Omental fat pad (tissue), 4 donors: ENCODE results near the gene GRID1. TPM values are rescaled to one million over a fixed set of nuclear protein-coding genes. Genes with fewer than 3 reads are reported as not detected.
"Not testable (repeated sequence)": the region's sequence is repeated elsewhere in the genome, so short reads cannot be mapped to it uniquely, and the experiment has no call there.

ENCODE experiments used
- ATAC-seq: fragments of 150-250 bp; one replicate; pipeline ENCODE4 v1.9.1; 2016; ENCODE audit warnings: mild to moderate bottlenecking, moderate library complexity; ENCODE audit not compliant: low FRiP score
- DNase-seq: peaks from one replicate; pipeline ENCODE4 v3.0.0-alpha.2; 2019; ENCODE audit warnings: low spot score
- CTCF ChIP-seq, 3 donors: fragments of 450-650 bp; IDR thresholded peaks; one replicate each; pipeline ENCODE4 v1.5.1; 2016 to 2017; ENCODE audit warnings: antibody characterized with exemption in 3 of 3, mild to moderate bottlenecking in 3 of 3, moderate library complexity in 2 of 3
- total RNA-seq, 4 donors: library from RNA; depleted of rRNA; stranded (reverse); fragments of >200 nt; gene quantifications; one replicate each; pipeline ENCODE4 v1.1.0, GENCODE V29; 2016

GRID1 gene
- total RNA-seq, 4 donors from 2014 or later, result 1.5 to 3.5 (median 2.4) TPM

GRCh38 chr10:86242761-86243160 lies 123.8 kb downstream of the GRID1 start:
- ATAC-seq (no peak), DNase-seq (no peak)
- TF ChIP-seq CTCF (IDR thresholded peaks at IDR 0.05), result no peak

GRCh38 chr10:86238089-86238488 lies 128.5 kb downstream of the GRID1 start:
- DNase-seq, ATAC-seq: not testable (repeated sequence)

- DNase-seq, result no peak
- TF ChIP-seq CTCF (IDR thresholded peaks at IDR 0.05), result no peak
- ATAC-seq, result no peak
Observed at GRCh38 chr10:86234541-86235270, 131.9 kb downstream of the GRID1 start.

GRCh38 chr10:86234107-86234506 lies 132.5 kb downstream of the GRID1 start:
- ATAC-seq, result no peak
- DNase-seq, result no peak
- no peak for TF ChIP-seq CTCF (IDR thresholded peaks at IDR 0.05)

GRCh38 chr10:86233131-86233530 lies 133.5 kb downstream of the GRID1 start:
- TF ChIP-seq CTCF (IDR thresholded peaks at IDR 0.05), result no peak
- DNase-seq (no peak), ATAC-seq (no peak)

GRCh38 chr10:86232644-86233043 lies 134.0 kb downstream of the GRID1 start:
- TF ChIP-seq CTCF (IDR thresholded peaks at IDR 0.05), result no peak
- no peak for DNase-seq
- ATAC-seq, result no peak

GRCh38 chr10:86231796-86232560 lies 134.6 kb downstream of the GRID1 start:
- no peak for DNase-seq
- no peak for ATAC-seq
- TF ChIP-seq CTCF (IDR thresholded peaks at IDR 0.05), result no peak
